Measurements from ENCODE around the gene USP1.

Gene USP1

DNA sequence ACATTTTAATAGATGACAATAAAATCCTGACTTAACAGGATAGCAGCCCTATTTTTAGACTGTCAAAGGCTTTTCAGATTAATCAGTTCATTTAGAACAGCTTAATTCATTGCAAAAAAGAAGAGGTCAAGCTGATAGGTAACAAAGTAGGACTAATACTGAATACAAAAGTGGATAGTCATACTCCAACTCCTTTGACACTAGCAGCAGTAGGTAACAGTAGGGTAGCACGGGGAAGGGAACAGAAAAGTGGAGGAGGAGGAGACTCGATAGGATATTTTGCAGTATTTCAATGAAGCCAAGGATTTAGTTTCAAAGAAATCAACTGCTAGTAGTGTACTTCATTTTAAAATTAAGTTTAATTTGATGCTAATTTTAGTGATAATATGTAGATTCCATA, 51.1 kb downstream of the USP1 start:
- ATAC-seq (no peak), DNase-seq (no peak)
- H3K36me3 Mint-ChIP-seq (ENCODE audit: low read depth) = peaks cover 2% of the 10 kb centered on the region
- H3K4me1 Mint-ChIP-seq = no peaks in the 10 kb centered on the region
- H3K4me3 Mint-ChIP-seq = no peak overlapping the region
- H3K9me3 Mint-ChIP-seq = no peaks in the 10 kb centered on the region
- no peaks in the 10 kb centered on the region for H3K27me3 Mint-ChIP-seq
- no peak overlapping the region for H3K27ac Mint-ChIP-seq

DNA sequence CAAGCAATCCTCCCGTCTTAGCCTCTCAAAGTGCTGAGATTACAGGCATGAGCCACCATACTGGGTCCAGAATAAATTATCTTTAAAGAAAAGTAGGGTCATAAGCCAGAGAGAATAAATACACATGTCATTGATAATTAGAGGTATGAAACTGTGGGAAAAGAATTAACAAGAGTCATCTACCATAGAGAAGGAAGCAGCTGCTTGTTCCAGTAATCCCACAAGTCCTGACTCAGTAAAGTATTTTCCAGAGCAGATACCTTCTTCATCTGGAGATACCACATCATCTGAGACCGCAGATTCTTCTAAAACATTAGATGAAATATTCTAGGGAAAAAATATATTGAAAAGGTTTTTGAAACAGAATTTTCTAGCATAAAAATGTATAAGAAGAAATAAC, 55.7 kb downstream of the USP1 start:
- Mint-ChIP-seq H3K4me1 (no peaks in the 10 kb centered on the region), H3K4me3 (no peak overlapping the region), H3K36me3 (ENCODE audit: low read depth) (peaks cover 2% of the 10 kb centered on the region), H3K27ac (no peak overlapping the region), H3K9me3 (no peaks in the 10 kb centered on the region), H3K27me3 (no peaks in the 10 kb centered on the region)
- ATAC-seq (no peak), DNase-seq (no peak)

DNA sequence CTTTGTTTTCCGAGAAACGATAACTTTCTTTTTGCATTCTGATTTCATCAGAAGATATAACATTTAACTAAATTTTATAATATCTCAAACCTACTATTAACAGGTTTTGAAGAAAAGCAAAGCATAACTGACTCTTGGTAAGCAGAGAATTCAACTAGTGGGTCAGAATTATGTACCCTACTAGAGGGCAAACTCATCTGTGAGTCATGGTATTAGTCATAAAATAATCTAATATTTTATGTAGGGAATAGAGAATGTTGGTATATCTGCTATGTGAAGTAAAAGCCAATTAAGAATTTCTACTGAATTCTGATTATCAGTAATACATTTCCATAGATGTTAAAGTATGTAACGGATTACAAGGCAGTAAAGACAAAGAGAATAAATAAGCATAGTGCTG, 56.8 kb downstream of the USP1 start:
- Mint-ChIP-seq H3K36me3 (ENCODE audit: low read depth) (no peaks in the 10 kb centered on the region), H3K4me1 (no peaks in the 10 kb centered on the region), H3K9me3 (no peaks in the 10 kb centered on the region), H3K27me3 (no peaks in the 10 kb centered on the region), H3K27ac (no peak overlapping the region), H3K4me3 (no peak overlapping the region)
- DNase-seq (no peak), ATAC-seq (no peak)

DNA sequence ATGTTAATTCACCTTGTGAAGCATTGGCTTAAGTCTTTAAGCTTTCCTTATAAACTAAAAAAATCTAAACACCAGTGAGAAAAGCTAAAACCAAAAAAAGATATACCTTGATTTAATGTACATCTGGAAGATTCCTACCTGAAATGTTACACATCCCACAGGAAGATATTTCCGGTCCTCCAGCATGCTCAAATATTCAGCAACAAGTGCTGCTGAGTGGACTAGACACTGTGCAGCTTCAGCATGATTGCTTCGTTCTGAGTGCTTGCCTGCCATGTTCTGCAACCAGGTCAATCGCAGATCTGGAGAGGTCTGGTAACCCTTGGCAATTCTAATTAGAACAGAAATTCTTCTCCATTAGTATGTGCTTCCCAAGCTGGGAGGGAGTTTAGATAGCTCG, 57.3 kb downstream of the USP1 start:
- Mint-ChIP-seq H3K27me3 (no peaks in the 10 kb centered on the region), H3K27ac (no peak overlapping the region), H3K4me3 (no peak overlapping the region), H3K9me3 (no peaks in the 10 kb centered on the region), H3K36me3 (ENCODE audit: low read depth) (peaks cover under 1% of the 10 kb centered on the region), H3K4me1 (no peaks in the 10 kb centered on the region)
- DNase-seq (no peak), ATAC-seq (no peak)

DNA sequence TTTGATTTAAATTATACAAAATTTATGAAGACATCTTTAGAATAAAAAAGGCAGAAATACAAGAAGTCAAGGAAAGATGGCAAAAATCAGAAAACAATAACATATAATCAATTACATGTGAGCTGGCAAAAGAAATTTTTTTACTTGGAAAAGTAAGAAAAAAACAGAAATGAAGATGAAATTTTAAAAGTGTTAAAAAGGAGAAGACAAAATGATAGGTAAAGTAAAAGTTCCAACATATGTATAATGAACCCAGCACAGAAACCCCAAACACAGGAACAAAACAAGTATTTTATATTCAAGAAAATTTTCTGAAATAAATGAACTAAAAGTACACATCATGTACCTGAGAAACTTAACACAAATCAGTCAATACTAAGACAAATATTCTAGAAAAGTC, 63.4 kb downstream of the USP1 start:
- H3K36me3 Mint-ChIP-seq (ENCODE audit: low read depth) = peaks cover 5% of the 10 kb centered on the region
- no peaks in the 10 kb centered on the region for H3K9me3 Mint-ChIP-seq
- no peak overlapping the region for H3K27ac Mint-ChIP-seq
- no peak overlapping the region for H3K4me3 Mint-ChIP-seq
- ATAC-seq (no peak), DNase-seq (no peak)
- no peaks in the 10 kb centered on the region for H3K27me3 Mint-ChIP-seq
- no peaks in the 10 kb centered on the region for H3K4me1 Mint-ChIP-seq

Measured in activated naive CD8-positive, alpha-beta T cell treated with anti-CD3 and anti-CD28 coated beads, Interleukin-2, amount 50 U/mL, for 24 hours (primary cell).